HFFc6 (cell line): ENCODE data around the gene PLCL2. TPM values are rescaled to one million over a fixed set of nuclear protein-coding genes. Genes with fewer than 3 reads are reported as not detected.

Experiments used
- DNase-seq: peaks from one replicate; pipeline ENCODE4 v3.0.0-alpha.2; 2018
- H3K27ac Mint-ChIP-seq: 2 replicates; pipeline ENCODE4 v1.8.0; 2020; ENCODE audit warnings: mild to moderate bottlenecking, mixed read lengths
- H3K27me3 Mint-ChIP-seq: 2 replicates; pipeline ENCODE4 v1.8.0; 2021; ENCODE audit warnings: mild to moderate bottlenecking, moderate library complexity, mixed read lengths; ENCODE audit not compliant: insufficient read depth
- H3K36me3 Mint-ChIP-seq: 2 replicates; pipeline ENCODE4 v1.8.0; 2021; ENCODE audit warnings: low read depth, mixed read lengths
- H3K4me1 Mint-ChIP-seq: 2 replicates; pipeline ENCODE4 v1.8.0; 2020; ENCODE audit warnings: low read depth, mixed read lengths
- H3K4me3 Mint-ChIP-seq: 2 replicates; pipeline ENCODE4 v1.8.0; 2020; ENCODE audit warnings: mild to moderate bottlenecking, moderate library complexity, mixed read lengths
- H3K9me3 Mint-ChIP-seq: 2 replicates; pipeline ENCODE4 v1.8.0; 2020; ENCODE audit warnings: mild to moderate bottlenecking, mixed read lengths
- CTCF ChIP-seq: fragments of 200-600 bp; sonication (generic); IDR thresholded peaks from 2 replicates; pipeline ENCODE4 v1.5.0; 2021; ENCODE audit warnings: antibody characterized with exemption, mild to moderate bottlenecking
- total RNA-seq, 6 experiments: library from RNA; stranded (reverse); fragmentation: NEBNext Ultra II Directional; extraction: Animal tissue kit (Norgen Biotek cat#: 25700); gene quantifications; 2 replicates in 1 of 6; 3 replicates in 5 of 6; pipeline ENCODE4 v1.2.3, GENCODE V29; 2021

The PLCL2 gene
- total RNA-seq, 6 experiments from 2014 or later, result 3.9 to 6.4 (median 5.7) TPM

- Mint-ChIP-seq H3K4me1 (peaks cover 2% of the 10 kb centered on the region), H3K9me3 (no peaks in the 10 kb centered on the region)
Measured at GRCh38 chr3:16923112-16923511, 38.4 kb downstream of the PLCL2 start.

GRCh38 chr3:16927485-16927884, 42.7 kb downstream of the PLCL2 start:
- Mint-ChIP-seq H3K27me3 (peaks cover 4% of the 10 kb centered on the region), H3K4me3 (no peak overlapping the region), H3K9me3 (no peaks in the 10 kb centered on the region), H3K4me1 (peaks cover 9% of the 10 kb centered on the region; the same call in 1 of the 2 replicates), H3K36me3 (peaks cover 5% of the 10 kb centered on the region; the same call in 1 of the 2 replicates), H3K27ac (no peak overlapping the region)
- DNase-seq, result no peak
- TF ChIP-seq CTCF, result no peak

More at GRCh38 chr3:16923112-16923511, 38.4 kb downstream of the PLCL2 start:
- peaks cover 5% of the 10 kb centered on the region; the same call in 1 of the 2 replicates for H3K36me3 Mint-ChIP-seq
- no peak overlapping the region for H3K27ac Mint-ChIP-seq
- no peak overlapping the region for H3K4me3 Mint-ChIP-seq
- no peaks in the 10 kb centered on the region for H3K27me3 Mint-ChIP-seq
- no peak for TF ChIP-seq CTCF
- no peak for DNase-seq

GRCh38 chr3:16928386-16929132, 43.8 kb downstream of the PLCL2 start:
- Mint-ChIP-seq H3K4me3 (no peak overlapping the region), H3K27me3 (peaks cover 4% of the 10 kb centered on the region), H3K36me3 (peaks cover 4% of the 10 kb centered on the region; the same call in 1 of the 2 replicates), H3K4me1 (peaks cover 18% of the 10 kb centered on the region), H3K9me3 (no peaks in the 10 kb centered on the region), H3K27ac (no peak overlapping the region)
- DNase-seq, result no peak
- TF ChIP-seq CTCF, result no peak

GRCh38 chr3:16929311-16929710, 44.6 kb downstream of the PLCL2 start:
- TF ChIP-seq CTCF, result no peak
- no peak overlapping the region for H3K27ac Mint-ChIP-seq
- H3K27me3 Mint-ChIP-seq, result peaks cover 4% of the 10 kb centered on the region
- no peaks in the 10 kb centered on the region for H3K9me3 Mint-ChIP-seq
- no peaks in the 10 kb centered on the region for H3K36me3 Mint-ChIP-seq
- no peak overlapping the region for H3K4me3 Mint-ChIP-seq
- H3K4me1 Mint-ChIP-seq, result peaks cover 20% of the 10 kb centered on the region
- DNase-seq, result no peak

- no peak for TF ChIP-seq CTCF
- H3K36me3 Mint-ChIP-seq, result no peaks in the 10 kb centered on the region
- no peak overlapping the region for H3K4me3 Mint-ChIP-seq
- no peaks in the 10 kb centered on the region for H3K9me3 Mint-ChIP-seq
- peaks cover 4% of the 10 kb centered on the region for H3K27me3 Mint-ChIP-seq
- DNase-seq, result no peak
- no peak overlapping the region for H3K27ac Mint-ChIP-seq
- H3K4me1 Mint-ChIP-seq, result peaks cover 20% of the 10 kb centered on the region
Measured at GRCh38 chr3:16932877-16933276, 48.1 kb downstream of the PLCL2 start.
